ENCODE data around the gene RAX2.

RAX2 gene

DNA sequence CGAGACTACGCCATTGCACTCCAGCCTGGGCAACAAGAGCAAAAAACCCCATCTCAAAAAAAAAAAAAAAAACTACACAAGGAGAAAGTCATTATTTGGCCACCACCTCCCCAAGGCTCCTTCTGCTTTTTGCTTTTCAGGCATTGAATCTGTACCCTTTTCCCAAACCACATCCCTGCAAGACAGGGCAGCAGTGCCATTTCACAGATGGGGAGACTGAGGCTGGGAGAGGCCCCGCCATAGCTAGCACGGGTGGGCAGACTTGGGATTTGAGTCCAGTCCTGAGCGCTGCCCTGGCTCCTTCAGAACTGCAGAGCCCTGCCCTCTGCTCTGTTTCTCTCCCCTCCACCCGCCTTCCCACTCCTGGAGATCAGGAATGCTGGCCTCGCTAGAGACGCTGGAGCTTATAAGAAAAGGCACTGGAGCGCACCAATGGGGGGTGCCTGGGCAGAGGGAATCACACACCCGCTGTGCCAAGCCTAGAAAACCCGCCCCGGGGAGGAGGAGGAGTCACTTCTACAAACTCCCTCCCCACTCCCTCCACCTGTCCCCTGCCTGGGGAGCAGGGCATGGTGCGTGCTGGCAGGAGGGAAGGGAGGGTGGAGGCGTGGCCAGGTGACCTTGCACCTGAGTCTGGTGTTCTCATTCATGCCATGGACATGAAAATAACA lies 46.3 kb downstream of the RAX2 start:
- DNase-seq: no peak

DNA sequence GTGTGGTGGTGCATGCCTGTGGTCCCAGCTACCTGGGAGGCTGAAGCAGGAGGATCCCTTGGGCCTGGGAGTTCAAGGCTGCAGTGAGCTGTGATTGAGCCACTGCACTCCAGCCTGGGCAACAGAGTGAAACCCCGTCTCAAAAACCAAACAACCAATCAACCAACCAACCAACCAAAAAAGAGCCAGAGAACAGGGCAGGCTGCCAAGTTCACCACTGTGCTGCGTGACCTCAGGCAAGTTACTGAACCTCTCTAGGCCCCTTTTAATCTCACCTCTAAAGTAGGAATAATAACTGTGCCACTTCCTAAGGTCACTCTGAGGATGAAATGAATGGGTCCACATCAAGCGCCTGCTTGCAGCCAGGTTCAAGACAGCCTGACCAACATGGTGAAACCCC lies 46.9 kb downstream of the RAX2 start:
- DNase-seq: no peak

DNA sequence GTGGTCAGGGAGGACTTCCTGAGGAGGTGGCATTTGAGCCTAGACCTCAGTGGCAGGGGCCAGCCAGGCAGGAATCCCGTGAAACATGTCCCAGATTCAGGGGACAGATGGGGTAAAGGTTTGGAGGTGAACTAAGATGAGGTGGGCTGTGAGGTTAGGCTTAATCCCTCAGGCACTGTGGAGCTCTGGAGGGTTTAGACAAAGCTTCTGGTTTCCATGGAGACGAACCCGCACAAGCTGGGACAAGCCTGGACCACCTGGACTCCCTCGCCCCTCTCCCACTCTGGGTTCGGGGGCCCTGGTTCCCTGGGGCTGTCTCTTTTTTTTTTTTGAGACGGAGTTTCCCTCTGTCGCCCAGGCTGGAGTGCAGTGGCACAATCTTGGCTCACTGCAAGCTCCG lies 48.1 kb downstream of the RAX2 start:
- DNase-seq: no peak

DNA sequence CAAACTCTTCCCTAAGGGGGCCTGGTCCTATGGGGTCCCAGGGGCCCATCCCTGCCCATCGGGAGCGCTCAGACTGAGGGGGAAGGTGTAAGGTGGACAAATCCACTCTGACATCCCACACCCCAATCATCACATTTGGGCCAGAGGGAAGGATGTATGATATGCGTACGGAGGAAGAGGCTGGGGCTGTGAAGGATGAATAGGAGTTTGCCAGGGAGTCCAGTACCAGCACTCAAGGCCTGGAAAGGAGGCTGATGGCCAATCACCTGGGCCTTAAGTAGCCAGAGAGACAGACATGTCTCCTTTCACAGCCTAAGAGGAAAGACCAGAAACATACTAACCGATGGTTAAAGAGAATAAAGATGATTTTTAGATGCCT lies 48.9 kb downstream of the RAX2 start:
- DNase-seq: no peak

DNA sequence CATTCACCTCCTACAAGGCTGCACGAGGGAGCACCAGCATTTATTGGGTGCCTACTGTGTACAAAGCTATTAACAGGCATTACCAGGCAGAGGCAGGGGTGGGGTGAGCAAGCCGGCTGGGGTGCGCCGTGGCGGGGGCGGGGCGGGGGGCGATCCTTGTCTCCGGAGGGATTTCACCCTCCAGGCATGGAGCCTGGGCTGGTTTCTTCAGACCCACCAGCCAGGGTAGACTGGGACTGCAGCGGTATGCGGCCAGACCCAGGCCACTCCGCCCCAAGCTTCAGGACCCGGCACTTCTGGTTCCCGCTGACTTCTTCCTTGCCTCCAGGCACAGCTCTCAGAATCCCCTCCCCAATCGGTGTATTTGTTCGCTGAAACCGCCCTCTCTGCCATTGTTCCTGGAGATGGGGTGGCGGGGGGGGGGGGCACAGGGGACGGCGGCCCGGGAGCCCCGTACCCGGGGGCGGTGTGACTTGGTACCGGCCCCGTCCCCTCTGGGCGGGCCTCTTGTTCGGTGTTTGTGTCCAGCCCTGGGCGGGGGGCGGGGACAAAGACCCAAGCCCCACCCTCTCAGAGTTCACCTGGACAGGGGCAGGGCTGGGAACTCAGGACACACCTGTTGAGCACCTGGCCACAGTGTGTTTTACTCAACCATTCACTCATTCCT lies 49.5 kb downstream of the RAX2 start:
- no peak for DNase-seq

DNA sequence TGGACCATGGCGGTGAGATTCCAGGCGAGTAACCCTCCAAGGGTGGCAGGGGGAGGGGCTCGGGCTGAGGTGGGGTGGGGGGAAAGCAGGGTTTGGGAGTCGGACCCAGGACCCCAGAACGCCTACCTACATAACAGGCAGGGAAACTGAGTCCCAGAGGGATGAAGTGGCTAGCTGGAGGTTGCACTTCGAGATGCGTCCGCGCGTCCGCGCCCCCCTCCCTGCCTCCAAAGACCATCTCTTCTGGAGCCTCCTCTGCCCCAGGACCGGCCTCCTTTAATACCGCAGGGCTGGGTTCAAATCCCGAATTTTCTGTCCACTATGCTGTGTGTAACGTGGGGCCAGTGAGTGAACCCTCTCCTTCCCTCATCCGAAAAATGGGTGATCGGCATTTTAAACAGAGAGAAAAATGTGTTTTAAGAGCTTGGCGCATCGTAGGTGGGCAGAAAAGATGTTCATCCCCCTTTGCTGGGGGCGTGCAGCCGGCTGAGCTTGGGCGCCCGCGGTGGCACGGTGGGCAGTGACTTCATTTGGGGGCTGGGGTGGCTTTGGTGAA lies 50.1 kb downstream of the RAX2 start:
- no peak for DNase-seq

DNA sequence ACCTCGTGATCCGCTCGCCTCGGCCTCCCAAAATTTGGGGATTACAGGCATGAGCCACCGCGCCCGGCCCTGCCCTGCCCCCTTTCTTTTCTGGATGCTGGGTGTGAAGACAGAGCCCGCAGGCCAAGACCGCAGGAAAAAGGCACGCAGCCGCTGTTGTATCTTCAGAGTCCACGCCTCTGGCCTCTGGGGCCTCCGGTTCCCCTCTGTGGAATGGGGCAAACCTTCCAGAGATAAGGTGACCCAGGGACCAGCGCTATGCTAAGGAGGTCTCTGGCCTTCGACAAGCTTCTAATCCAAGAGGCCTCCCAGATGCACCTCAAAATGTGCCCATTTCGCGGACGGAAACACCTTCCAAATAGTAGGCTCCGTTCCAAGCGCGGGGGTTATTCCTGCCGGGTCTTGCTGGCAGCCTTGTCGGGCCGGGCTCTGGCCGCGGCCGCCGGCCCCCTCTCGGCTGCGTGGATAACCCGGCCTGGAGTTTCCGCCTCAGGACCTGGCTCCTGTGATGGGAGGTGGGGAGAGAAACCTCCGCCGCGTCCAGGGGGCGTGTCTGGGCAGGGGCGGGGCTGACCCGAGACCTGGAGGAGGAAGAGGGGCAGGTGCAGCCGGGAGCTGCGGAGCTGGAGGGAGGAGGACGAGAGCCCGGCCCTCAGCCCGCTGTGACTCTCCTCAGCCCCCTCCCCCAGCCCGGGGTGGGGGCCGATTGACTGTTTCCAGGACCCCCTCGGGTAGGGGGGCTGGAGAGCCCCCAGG lies 50.7 kb downstream of the RAX2 start:
- peak; percentile 80 to 91 (median 84) for DNase-seq

DNA sequence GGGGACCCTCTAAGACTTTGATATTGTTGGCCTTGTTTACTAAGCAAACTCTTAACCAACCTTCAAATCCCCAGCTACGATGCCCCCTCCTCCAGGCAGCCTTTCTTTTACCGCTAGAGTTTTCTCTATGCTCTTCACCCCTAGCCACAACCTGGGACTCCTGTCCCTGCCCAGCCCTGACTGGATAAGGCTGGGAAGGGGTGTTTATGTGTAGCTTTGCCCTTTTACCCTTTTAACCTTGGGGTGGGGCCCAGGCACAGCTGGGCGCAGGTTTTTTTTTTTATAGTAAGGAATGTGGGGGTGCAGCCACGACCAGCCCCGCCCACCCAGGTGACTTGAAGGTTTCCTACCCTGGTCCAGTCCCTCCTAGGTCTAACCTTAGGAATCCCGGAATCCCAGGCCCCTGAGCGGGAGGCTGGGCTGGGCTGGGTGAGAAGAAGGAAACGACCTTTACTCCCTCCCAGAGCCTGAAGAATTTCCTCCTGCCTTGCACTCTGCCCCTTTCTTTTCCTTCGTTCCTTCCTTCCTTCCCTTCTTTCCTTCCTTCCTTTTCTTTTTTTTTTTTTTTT lies 51.6 kb downstream of the RAX2 start:
- DNase-seq: no peak

DNA sequence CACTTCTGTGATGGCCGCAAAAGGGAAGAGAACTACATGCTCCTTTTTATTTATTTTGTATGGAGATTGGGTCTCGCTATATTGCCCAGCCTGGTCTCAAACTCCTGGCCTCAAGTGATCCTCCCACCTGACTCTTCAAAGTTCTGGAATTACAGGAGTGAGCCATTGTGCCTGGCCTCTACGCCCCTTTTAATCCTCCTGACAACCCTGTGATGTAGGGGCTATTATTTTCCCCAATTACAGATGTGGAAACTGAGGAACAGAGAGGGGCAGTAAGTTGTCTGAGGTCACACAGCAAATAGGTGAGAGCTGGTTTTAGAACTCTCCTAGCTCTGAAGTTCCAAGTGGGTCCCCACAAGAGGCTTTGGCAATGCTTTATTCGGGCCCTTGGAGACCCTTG lies 52.2 kb downstream of the RAX2 start:
- DNase-seq: no peak

Data from suppressor macrophage (primary cell).